Duodenal mucosa (tissue), 2 donors: ENCODE measurements around the gene TXNRD2.
"Not testable (repeated sequence)": the region's sequence is repeated elsewhere in the genome, so short reads cannot be mapped to it uniquely, and the experiment has no call there.

Experiments used
- H3K27ac ChIP-seq: one replicate; pipeline ENCODE4 v1.7.0; 2013; ENCODE audit warnings: low read depth, low read length
- H3K27me3 ChIP-seq, 2 donors: one replicate each; pipeline ENCODE4 v1.7.0; 2013; ENCODE audit warnings: low read length in 2 of 2, control low read depth in 1 of 2; ENCODE audit not compliant: insufficient read depth in 2 of 2, control insufficient read depth in 1 of 2
- H3K36me3 ChIP-seq, 2 donors: one replicate each; pipeline ENCODE4 v1.7.0; 2013; ENCODE audit warnings: low read length in 2 of 2, control low read depth in 1 of 2; ENCODE audit not compliant: insufficient read depth in 2 of 2, control insufficient read depth in 1 of 2
- H3K4me1 ChIP-seq, 2 donors: one replicate each; pipeline ENCODE4 v1.7.0; 2013; ENCODE audit warnings: low read length in 2 of 2, control low read depth in 1 of 2; ENCODE audit not compliant: insufficient read depth in 2 of 2, control insufficient read depth in 1 of 2
- H3K4me3 ChIP-seq, 2 donors: one replicate each; pipeline ENCODE4 v1.7.0; 2013; ENCODE audit warnings: low read length in 2 of 2, low read depth in 1 of 2
- H3K9ac ChIP-seq, 2 donors: one replicate each; pipeline ENCODE4 v1.7.0; 2013; ENCODE audit warnings: low read length in 2 of 2, low read depth in 1 of 2
- H3K9me3 ChIP-seq, 2 donors: one replicate each; pipeline ENCODE4 v1.7.0; 2013; ENCODE audit warnings: low read length in 2 of 2, control low read depth in 1 of 2; ENCODE audit not compliant: control insufficient read depth in 1 of 2

Gene TXNRD2

DNA sequence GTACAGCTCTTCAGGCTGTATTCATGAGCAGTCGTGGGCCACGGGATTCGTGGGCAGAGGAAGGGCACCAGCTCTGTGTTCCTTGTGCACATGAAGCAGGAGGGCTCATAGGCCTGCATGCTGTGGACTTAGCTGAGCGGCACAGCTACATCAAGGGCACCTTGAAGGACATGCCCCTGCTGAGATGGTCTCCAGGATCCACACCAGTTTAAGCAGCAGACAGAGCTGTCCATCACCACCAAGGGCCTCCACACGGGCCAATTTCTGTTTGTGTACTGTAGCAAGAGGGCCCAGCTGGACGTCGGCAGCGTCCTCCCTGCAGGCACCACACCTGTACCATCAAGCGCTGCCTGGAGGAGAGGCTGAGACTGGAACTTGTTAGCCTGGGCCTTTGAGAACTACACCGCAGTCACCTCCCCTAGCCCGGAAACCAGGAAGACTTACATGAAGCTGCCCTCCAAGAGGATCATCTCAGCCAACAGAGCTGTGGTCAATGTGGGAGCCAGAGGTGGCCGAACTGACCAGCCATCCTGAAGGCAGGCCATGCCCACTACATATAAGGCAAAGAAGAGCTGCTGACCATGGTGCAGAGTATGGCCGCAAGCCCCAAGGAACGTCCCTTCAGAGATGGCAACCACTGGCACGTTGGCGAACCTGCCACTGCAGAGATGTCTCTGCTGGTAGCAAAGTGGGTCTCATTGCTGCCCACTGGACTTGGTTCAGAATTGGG lies 54.2 kb downstream of the TXNRD2 start:
- Histone ChIP-seq H3K36me3 (no peaks in the 10 kb centered on the region), H3K27ac (no peak overlapping the region), H3K4me1 (peaks cover 11 to 18% of the 10 kb centered on the region in 2 donors), H3K9me3 (no peaks in the 10 kb centered on the region), H3K9ac (no peak overlapping the region), H3K27me3 (no peaks in the 10 kb centered on the region), H3K4me3 (no peak overlapping the region)

DNA sequence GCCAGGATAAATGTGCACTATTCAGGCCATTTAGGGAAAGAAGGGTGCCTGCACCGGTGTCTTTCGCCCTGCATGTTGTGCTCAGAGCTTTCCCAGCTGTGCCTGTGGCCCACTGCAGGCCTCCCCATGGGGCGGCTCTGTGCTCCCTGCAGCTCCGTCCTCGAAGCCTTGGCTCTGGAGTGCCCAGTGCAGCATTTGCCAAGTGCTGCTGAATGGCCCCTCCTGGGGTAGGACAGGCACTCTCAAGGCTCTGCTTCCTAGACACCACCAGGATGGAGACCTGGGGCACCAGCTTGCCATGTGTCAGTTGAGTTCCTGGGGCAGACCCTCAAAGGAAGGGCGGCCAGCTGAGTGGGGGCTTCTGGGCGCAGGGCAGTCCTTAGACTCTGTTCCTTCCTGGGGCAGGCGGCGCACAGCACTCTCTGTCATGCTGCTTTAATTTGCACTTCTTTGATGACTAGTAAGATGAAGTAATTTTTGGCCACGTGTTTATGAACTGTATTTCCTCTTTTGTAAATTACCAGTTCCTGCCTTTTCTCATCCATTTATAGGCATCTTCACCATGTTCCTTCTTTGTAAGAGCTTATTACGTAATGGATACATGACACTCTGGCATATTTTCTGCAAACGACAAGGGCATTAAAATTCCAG lies 54.9 kb downstream of the TXNRD2 start:
- Histone ChIP-seq H3K36me3 (no peaks in the 10 kb centered on the region), H3K27me3 (no peaks in the 10 kb centered on the region), H3K9ac (no peak overlapping the region), H3K4me3 (no peak overlapping the region), H3K27ac (no peak overlapping the region), H3K4me1 (peaks cover 4 to 11% of the 10 kb centered on the region in 2 donors), H3K9me3 (no peaks in the 10 kb centered on the region)

DNA sequence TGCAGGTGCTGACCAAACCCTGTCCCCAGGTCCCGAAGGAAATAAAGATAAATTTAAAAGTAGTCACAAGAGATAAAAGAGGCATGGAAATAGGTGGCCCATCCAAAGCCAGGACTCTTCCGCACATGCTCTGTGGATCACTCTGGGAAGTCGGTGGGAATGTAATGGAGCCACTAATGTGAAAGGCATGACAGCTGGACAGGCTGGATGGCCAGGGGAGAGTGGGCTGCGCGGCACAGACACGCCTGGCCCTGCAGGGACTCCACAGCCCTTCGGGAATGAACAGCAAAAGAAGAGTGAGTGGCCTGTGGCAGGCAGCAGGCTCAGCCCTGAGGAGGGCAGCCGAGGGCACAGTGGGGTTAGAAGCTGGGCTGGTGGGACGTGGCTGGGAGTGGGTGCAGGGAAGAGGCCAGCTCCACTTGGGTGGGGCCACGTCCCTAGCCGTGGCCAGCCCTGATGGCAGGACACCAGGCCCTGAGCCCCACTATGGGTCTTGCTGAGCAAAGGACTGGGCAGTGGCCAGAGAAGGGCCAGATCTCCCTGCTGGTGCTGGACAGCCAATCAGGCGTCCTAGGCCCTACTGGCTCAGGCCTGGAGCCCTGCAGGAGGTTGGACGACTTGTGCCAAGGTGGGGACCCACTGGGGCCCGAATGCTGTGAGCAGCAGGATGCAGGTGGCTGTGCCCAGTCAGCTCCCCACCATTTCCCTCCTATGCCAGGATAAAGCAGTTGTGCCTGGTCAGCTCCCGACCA lies 55.6 kb downstream of the TXNRD2 start:
- Histone ChIP-seq H3K4me1 (peaks cover 0 to 7% of the 10 kb centered on the region in 2 donors), H3K9me3 (no peaks in the 10 kb centered on the region), H3K27ac (no peak overlapping the region), H3K27me3 (no peaks in the 10 kb centered on the region), H3K4me3 (no peak overlapping the region), H3K9ac (no peak overlapping the region), H3K36me3 (no peaks in the 10 kb centered on the region)

DNA sequence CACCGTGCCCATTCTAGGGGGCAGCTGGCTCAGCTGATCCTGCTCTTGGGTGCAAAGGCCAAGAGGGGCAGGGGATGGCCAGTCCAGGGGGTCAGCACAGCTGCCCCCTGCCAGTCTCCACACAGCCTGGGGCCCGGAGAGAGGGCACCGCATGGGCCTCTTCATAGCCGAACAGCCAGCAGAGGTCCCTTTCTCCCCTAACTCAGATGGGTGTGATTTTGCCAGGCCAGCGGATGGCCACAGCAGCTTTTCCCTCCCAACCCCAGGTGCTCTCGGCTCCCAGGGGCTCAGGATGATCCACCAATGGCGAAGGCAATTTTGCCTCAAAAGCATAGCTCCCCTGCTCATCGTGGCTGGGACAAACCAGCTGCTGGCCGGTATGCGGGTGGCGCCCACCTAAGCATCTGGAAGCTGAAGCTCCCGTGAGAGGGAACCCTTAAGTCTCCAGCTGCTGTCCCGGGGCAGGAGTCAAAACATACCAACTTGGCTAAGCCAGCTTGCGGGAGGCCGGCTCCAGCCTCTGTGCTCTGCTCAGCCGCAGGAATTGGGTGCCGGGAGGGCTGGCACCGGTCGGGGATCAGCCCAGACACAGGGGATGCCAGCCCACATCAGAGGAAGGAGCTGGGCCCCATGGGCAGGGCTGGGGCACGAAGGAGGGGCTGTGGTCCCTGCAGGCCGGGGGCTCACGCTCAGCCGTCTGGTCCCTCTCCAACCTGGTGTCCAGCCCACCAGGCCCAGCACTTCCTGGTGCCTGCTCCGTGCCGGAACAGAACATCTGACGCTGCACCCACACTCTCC lies 56.5 kb downstream of the TXNRD2 start:
- Histone ChIP-seq H3K27ac (no peak overlapping the region), H3K4me3 (no peak overlapping the region), H3K9me3 (no peaks in the 10 kb centered on the region), H3K27me3 (no peaks in the 10 kb centered on the region), H3K4me1 (peaks cover 0 to 3% of the 10 kb centered on the region in 2 donors), H3K36me3 (no peaks in the 10 kb centered on the region), H3K9ac (no peak overlapping the region)

DNA sequence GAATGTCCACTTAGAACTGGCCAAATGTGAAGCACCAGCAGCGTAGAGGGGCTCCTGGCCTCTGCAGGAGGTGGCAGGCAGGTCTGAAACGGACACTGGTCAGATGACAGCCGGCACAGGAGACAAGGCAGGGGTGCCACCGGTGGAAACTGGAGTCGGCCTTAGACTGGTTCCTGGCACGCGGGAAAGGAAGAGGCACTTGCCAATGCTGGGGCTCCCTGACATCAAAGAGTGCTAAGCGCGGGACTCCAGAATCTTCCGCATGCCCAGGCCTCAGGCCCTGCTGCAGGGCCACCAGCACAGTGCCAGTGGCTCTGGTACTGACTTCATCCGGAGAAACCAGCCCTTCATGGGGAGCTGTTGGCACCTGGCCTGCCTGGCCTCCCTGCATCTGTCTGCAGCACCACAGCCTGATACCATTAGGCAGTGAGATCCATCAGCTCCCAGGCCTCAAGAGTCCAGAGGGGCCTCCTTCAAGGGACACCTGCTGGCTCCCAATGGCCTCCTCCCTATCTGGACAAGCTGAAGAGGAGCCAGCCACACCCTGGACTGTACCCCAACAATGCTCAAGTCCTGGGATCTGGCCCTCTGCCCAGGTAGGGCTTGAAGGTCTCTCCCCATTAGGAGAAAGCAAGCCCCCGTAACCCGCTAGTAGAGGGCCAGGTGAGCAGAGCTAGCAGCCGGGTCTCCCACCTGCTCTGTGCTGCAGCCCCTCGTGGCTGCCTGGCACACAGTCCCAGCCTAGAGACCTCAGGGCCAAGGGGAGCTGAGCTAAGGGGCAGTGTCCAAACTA lies 57.3 kb downstream of the TXNRD2 start:
- Histone ChIP-seq H3K9ac (no peak overlapping the region), H3K36me3 (no peaks in the 10 kb centered on the region), H3K27ac (no peak overlapping the region), H3K4me3 (no peak overlapping the region), H3K4me1 (peaks cover 0 to 3% of the 10 kb centered on the region in 2 donors), H3K9me3 (no peaks in the 10 kb centered on the region), H3K27me3 (no peaks in the 10 kb centered on the region)

DNA sequence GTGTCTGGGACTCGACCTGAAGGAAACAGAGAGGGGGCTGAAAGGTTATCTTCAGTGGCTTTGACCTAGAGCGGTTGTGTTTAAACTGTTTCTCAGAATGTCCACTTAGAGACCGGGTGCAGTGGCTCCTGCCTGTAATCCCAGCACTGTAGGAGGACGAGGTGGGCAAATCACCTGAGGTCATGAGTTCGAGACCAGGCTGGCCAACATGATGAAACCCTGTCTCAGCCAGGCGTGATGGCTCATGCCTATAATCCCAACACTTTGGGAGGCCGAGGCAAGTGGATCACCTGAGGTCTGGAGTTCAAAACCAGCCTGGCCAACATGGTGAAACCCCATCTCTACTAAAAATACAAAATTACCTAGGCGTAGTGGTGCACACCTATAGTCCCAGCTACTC lies 58.2 kb downstream of the TXNRD2 start:
- not testable (repeated sequence) for H3K27ac ChIP-seq, H3K4me3 ChIP-seq, H3K27me3 ChIP-seq, H3K4me1 ChIP-seq, H3K36me3 ChIP-seq, H3K9ac ChIP-seq, H3K9me3 ChIP-seq

DNA sequence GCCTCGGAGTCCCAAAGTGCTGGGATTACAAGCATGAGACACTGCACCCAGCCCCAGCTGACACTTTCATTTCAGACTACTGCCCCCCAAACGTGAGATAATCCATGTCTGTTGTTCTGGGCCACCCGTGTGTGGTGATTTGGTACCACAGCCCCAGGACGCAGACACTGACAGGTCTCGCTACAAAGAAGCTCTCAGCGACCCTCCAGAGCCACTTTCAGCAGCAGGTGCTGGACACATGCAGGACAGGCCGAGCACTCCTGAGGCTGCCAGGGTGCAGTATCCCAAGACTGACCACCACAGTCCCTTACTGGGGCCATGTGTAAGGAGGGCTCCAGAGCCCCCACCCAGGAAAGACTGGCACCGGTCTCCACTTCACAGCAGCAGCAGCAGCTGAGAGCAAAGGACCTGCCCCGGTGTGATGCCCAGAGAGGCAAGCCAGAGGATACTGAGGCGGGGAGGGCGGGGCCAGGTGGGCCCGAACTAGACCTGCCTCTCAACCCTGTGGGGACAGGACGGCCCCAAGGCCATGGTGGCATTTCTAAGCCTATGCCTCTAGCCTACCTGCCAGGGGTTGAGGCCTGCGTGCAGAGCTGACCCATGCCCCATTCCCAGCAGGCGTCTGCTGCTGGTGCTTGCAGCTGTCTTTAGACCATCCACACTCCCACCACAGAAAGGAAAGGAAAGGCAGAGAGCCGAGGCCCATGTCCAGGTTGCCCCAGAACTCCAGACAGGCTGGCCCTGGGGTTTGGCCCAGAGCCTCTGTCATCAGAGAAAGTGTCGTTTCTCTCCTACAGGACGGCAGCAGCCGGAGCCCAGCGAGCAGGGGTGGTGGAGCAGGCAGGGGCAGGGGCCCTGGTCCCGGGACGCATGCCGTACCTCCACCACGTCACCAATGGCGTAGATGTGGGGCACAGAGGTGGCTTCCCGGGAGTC lies 58.9 kb downstream of the TXNRD2 start:
- no peaks in the 10 kb centered on the region for H3K9me3 ChIP-seq
- H3K36me3 ChIP-seq, result peaks cover 0 to 3% of the 10 kb centered on the region in 2 donors
- H3K27me3 ChIP-seq, result no peaks in the 10 kb centered on the region
- no peak overlapping the region for H3K27ac ChIP-seq
- H3K9ac ChIP-seq, result no peak overlapping the region
- H3K4me3 ChIP-seq, result no peak overlapping the region
- peaks cover 0 to 3% of the 10 kb centered on the region in 2 donors for H3K4me1 ChIP-seq

DNA sequence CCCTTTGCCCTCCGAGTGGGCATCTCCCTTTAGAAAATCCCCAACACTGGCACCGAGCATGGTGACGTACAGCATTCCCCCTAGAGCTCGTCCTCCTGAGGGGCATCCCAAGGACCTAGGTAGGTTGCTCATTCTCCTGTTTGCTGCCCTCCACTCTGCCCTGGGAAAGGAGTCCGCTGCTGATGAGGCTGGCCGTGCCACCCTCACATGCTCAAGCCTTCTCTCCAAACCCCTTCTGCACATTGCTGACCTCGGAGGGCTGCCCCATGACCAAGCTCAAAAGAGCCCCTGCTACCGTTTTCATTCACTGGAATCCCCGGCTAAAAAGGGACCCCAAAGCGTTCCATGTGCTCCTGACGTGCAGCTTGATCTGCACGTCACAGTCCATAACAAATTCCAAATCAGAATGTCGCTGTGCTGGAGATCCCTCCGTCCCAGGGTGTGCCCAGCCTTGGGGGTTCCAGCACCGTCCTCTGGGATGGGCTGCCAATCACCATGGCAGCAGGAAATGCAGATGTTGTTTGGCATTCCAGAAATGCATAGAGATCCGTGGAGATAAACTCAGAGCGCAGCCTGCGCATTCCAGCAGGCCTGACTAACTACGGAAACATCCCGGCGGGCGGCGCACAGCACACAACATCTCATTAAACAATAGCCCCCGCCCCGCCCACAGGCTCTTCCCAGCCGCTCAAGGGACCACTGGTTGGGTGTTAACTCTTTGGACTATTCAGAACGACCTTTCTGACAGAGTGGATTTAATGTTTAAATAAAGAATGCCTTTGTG lies 60.6 kb downstream of the TXNRD2 start:
- no peak overlapping the region for H3K4me3 ChIP-seq
- H3K9me3 ChIP-seq, result no peaks in the 10 kb centered on the region
- H3K36me3 ChIP-seq, result peaks cover 0 to 3% of the 10 kb centered on the region in 2 donors
- H3K9ac ChIP-seq, result no peak overlapping the region
- H3K27me3 ChIP-seq, result no peaks in the 10 kb centered on the region
- H3K27ac ChIP-seq, result no peak overlapping the region
- peaks cover 0 to 3% of the 10 kb centered on the region in 2 donors for H3K4me1 ChIP-seq
